CD8-positive, alpha-beta memory T cell (primary cell): Measurements from ENCODE around the gene KCTD10. TPM values are rescaled to one million over a fixed set of nuclear protein-coding genes. Genes with fewer than 3 reads are reported as not detected.

ENCODE experiments used
- CTCF ChIA-PET: fragments of 350-600 bp; sonication (Branson Sonifier 250); formaldehyde crosslinking; loops from one replicate; lab custom pipeline; 2021; ENCODE audit warnings: antibody characterized with exemption; lab: Charles Lee
- POLR2A ChIA-PET: fragments of 350-600 bp; sonication (Branson Sonifier 250); formaldehyde crosslinking; loops from one replicate; lab custom pipeline; 2021; ENCODE audit warnings: antibody characterized with exemption; lab: Charles Lee
- DNase-seq, 5 donors: peaks; one replicate each; pipeline versions ENCODE4 v3.0.0 to v3.0.0-alpha.2; 2020 to 2022; ENCODE audit warnings: mixed read lengths in 1 of 5
- H3K27ac ChIP-seq: one replicate; pipeline ENCODE4 v1.7.0; 2013; ENCODE audit warnings: low read depth, mild to moderate bottlenecking, low read length, moderate library complexity
- H3K27me3 ChIP-seq: 2 replicates; pipeline ENCODE4 v1.7.0; 2013; ENCODE audit warnings: low read length, mild to moderate bottlenecking; ENCODE audit not compliant: insufficient read depth, poor library complexity, severe bottlenecking
- H3K36me3 ChIP-seq: 2 replicates; pipeline ENCODE4 v1.7.0; 2013; ENCODE audit warnings: mild to moderate bottlenecking, low read length, moderate library complexity; ENCODE audit not compliant: insufficient read depth
- H3K4me1 ChIP-seq: 2 replicates; pipeline ENCODE4 v1.7.0; 2013; ENCODE audit warnings: mild to moderate bottlenecking, low read length, moderate library complexity; ENCODE audit not compliant: insufficient read depth
- H3K4me3 ChIP-seq: 2 replicates; pipeline ENCODE4 v1.7.0; 2013; ENCODE audit warnings: mild to moderate bottlenecking, low read length
- H3K9me3 ChIP-seq: 2 replicates; pipeline ENCODE4 v1.7.0; 2013; ENCODE audit warnings: mild to moderate bottlenecking, low read length
- H3K27ac Mint-ChIP-seq, 8 donors: one replicate each; pipeline ENCODE4 v1.8.0; 2020 to 2021; ENCODE audit warnings: mixed read lengths in 8 of 8, mild to moderate bottlenecking in 6 of 8, inconsistent platforms in 3 of 8, moderate library complexity in 3 of 8
- H3K27me3 Mint-ChIP-seq, 2 donors: one replicate each; pipeline ENCODE4 v1.8.0; 2020 to 2021; ENCODE audit warnings: mixed read lengths in 2 of 2, mild to moderate bottlenecking in 1 of 2, moderate library complexity in 1 of 2
- H3K36me3 Mint-ChIP-seq, 3 donors: one replicate each; pipeline ENCODE4 v1.8.0; 2020 to 2021; ENCODE audit warnings: mixed read lengths in 3 of 3, inconsistent platforms in 1 of 3, mild to moderate bottlenecking in 1 of 3
- H3K4me1 Mint-ChIP-seq, 3 donors: one replicate each; pipeline ENCODE4 v1.8.0; 2020 to 2021; ENCODE audit warnings: mixed read lengths in 3 of 3, inconsistent platforms in 1 of 3, mild to moderate bottlenecking in 1 of 3
- H3K4me3 Mint-ChIP-seq, 7 donors: one replicate each; pipeline ENCODE4 v1.8.0; 2020 to 2021; ENCODE audit warnings: mixed read lengths in 7 of 7, mild to moderate bottlenecking in 6 of 7, moderate library complexity in 4 of 7, inconsistent platforms in 2 of 7
- H3K9me3 Mint-ChIP-seq, 5 donors: one replicate each; pipeline ENCODE4 v1.8.0; 2020 to 2022; ENCODE audit warnings: mixed read lengths in 5 of 5, mild to moderate bottlenecking in 3 of 5, moderate library complexity in 2 of 5, inconsistent platforms in 1 of 5
- polyA plus RNA-seq: library from polyadenylated mRNA; unstranded; fragments of 300-500 nt; fragmentation: Illumina TruSeq; gene quantifications from one replicate; pipeline ENCODE4 v1.2.3, GENCODE V29; 2021
- total RNA-seq, 2 experiments: library from RNA; stranded (reverse); gene quantifications; one replicate each; pipeline ENCODE4 v1.2.3, GENCODE V29; 2021

The KCTD10 gene
- total and polyA plus RNA-seq, 3 experiments from 2014 or later = 27.4 to 48.1 (median 44.9) TPM

DNA sequence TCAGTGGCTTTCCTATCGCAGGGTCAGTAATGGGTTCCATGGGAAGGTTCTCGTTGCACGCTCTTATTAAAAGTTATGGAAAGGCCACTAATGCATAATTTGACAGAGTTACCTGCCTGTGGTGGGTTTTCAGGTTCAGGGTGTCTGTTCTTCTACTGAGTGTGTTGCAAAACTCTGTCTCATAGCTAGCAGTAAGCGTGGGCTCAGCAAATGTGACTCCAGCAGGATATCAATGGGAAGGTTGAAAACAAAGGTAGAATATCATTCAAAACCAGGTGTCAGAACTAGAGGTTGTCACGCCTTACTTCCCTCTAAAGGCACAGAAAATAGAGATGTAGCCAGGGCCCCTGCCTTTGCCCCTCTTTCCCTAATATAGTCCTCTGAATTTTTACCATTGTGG is 25.2 kb upstream of the KCTD10 start:
- Mint-ChIP-seq H3K4me1 (no peaks in the 10 kb centered on the region), H3K9me3 (no peaks in the 10 kb centered on the region), H3K36me3 (peaks cover 7 to 94% (median 26%) of the 10 kb centered on the region in 3 donors), H3K4me3 (no peak overlapping the region), H3K27me3 (no peaks in the 10 kb centered on the region), H3K27ac (no peak overlapping the region)
- Histone ChIP-seq H3K4me1 (no peaks in the 10 kb centered on the region), H3K27ac (no peak overlapping the region), H3K4me3 (no peak overlapping the region), H3K27me3 (no peaks in the 10 kb centered on the region), H3K36me3 (peaks cover 50% of the 10 kb centered on the region), H3K9me3 (no peaks in the 10 kb centered on the region)
- ChIA-PET CTCF (no interaction called here), POLR2A (interaction anchor here (0.7 kb wide), 1 partner anchor 45 kb away, joined by 3 read pairs; no protein-coding TSS in a partner anchor)
- no peak for DNase-seq

DNA sequence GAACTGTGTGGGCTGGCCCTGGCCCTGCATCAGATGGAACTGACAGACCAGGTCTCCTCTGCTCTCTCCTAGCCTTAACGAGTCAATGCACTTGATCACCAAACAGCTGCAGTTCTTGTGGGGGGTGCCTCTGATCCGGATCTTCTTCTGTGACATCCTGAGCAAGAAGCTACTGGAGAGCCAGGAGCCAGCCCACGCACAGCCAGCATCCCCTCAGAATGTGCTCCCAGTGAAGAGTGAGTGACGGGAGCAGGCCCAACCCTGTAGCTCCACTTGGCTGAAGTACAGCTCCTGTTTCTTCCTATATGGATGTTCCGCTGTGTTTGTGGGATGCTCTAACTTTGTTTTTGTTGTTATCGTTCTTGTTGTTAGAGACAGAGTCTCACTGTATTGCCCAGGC is 24.2 kb upstream of the KCTD10 start:
- Histone ChIP-seq H3K4me1 (no peaks in the 10 kb centered on the region), H3K27me3 (no peaks in the 10 kb centered on the region), H3K4me3 (no peak overlapping the region), H3K27ac (no peak overlapping the region), H3K9me3 (no peaks in the 10 kb centered on the region), H3K36me3 (peaks cover 47% of the 10 kb centered on the region)
- ChIA-PET POLR2A (no interaction called here), CTCF (no interaction called here)
- Mint-ChIP-seq H3K27ac (peak overlapping the region in 1 of 8 donors; percentile 64), H3K27me3 (no peaks in the 10 kb centered on the region), H3K9me3 (no peaks in the 10 kb centered on the region), H3K4me3 (no peak overlapping the region), H3K36me3 (peaks cover 7 to 91% (median 27%) of the 10 kb centered on the region in 3 donors), H3K4me1 (no peaks in the 10 kb centered on the region)
- DNase-seq = no peak

GRCh38 chr12:109500406-109501185 is 23.5 kb upstream of the KCTD10 start:
- Mint-ChIP-seq H3K4me3 (no peak overlapping the region), H3K9me3 (no peaks in the 10 kb centered on the region), H3K27ac (peak overlapping the region in 1 of 8 donors; percentile 45), H3K27me3 (no peaks in the 10 kb centered on the region), H3K36me3 (peaks cover 12 to 93% (median 30%) of the 10 kb centered on the region in 3 donors), H3K4me1 (no peaks in the 10 kb centered on the region)
- H3K9me3 ChIP-seq = no peaks in the 10 kb centered on the region
- H3K36me3 ChIP-seq = peaks cover 42% of the 10 kb centered on the region
- H3K27me3 ChIP-seq = no peaks in the 10 kb centered on the region
- POLR2A ChIA-PET = no interaction called here
- DNase-seq = no peak
- CTCF ChIA-PET = no interaction called here
- no peaks in the 10 kb centered on the region for H3K4me1 ChIP-seq
- H3K4me3 ChIP-seq = no peak overlapping the region
- H3K27ac ChIP-seq = no peak overlapping the region

DNA sequence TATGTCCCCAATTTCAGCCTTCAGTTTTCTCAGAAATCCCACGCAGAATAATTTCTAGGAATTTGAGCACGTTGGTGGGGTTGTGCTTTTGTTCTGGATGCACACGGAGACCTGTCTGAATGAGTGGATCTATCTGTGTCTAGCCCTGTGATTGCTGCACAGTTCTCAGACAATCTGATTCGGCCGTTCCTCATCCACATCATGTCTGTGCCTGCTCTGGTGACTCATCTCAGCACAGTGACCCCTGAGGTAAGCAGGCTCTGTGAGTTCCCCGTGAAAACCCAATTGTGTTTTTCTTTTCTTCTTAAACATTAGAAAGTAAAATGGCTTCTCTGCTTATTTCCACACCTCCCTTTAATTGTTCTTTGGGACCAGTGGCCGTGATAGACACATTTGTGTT is 20.6 kb upstream of the KCTD10 start:
- ChIA-PET POLR2A (no interaction called here), CTCF (no interaction called here)
- Mint-ChIP-seq H3K4me1 (no peaks in the 10 kb centered on the region), H3K9me3 (no peaks in the 10 kb centered on the region), H3K27ac (no peak overlapping the region), H3K36me3 (peaks cover 15 to 92% (median 21%) of the 10 kb centered on the region in 3 donors), H3K4me3 (no peak overlapping the region), H3K27me3 (peaks cover 0 to 1% of the 10 kb centered on the region in 2 donors)
- no peaks in the 10 kb centered on the region for H3K4me1 ChIP-seq
- no peak for DNase-seq
- no peak overlapping the region for H3K27ac ChIP-seq
- H3K36me3 ChIP-seq = peaks cover 35% of the 10 kb centered on the region
- no peak overlapping the region for H3K4me3 ChIP-seq
- H3K9me3 ChIP-seq = no peaks in the 10 kb centered on the region
- no peaks in the 10 kb centered on the region for H3K27me3 ChIP-seq

DNA sequence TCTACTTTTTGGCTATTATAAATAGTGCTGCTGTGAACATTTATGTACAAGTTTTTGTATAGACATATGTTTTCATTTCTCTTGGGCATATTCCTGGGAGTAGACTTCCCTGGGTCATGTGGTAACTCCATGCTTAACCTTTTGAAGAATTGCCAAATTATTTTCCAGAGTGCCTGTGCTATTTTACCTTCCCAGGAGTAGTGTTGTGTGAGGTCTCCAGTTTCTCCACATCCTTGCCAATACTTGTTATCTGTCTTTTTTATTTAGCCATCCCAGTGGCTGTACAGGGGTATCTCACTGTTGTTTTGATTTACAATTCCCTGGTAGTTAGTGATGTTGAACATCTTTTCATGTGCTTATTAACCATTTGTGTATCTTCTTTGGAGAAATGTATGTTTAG is 19.2 kb upstream of the KCTD10 start:
- peaks cover 0 to 1% of the 10 kb centered on the region in 2 donors for H3K27me3 Mint-ChIP-seq
- peak overlapping the region in 1 of 8 donors; percentile 12 for H3K27ac Mint-ChIP-seq
- H3K36me3 Mint-ChIP-seq = peaks cover 15 to 90% (median 21%) of the 10 kb centered on the region in 3 donors
- POLR2A ChIA-PET = no interaction called here
- CTCF ChIA-PET = no interaction called here
- H3K36me3 ChIP-seq = peaks cover 23% of the 10 kb centered on the region
- no peak for DNase-seq
- no peaks in the 10 kb centered on the region for H3K4me1 ChIP-seq
- no peaks in the 10 kb centered on the region for H3K27me3 ChIP-seq
- no peak overlapping the region for H3K4me3 ChIP-seq
- H3K9me3 ChIP-seq = no peaks in the 10 kb centered on the region
- H3K4me1 Mint-ChIP-seq = no peaks in the 10 kb centered on the region
- H3K27ac ChIP-seq = no peak overlapping the region
- H3K9me3 Mint-ChIP-seq = no peaks in the 10 kb centered on the region
- peak overlapping the region in 1 of 7 donors; percentile 6 for H3K4me3 Mint-ChIP-seq

- CTCF ChIA-PET = no interaction called here
- POLR2A ChIA-PET = interaction anchor here (0.7 kb wide), 1 partner anchor 1562 kb away, joined by 3 read pairs; no protein-coding TSS in a partner anchor
- Histone ChIP-seq H3K36me3 (peaks cover 25% of the 10 kb centered on the region), H3K27ac (no peak overlapping the region), H3K4me3 (no peak overlapping the region), H3K27me3 (no peaks in the 10 kb centered on the region), H3K9me3 (no peaks in the 10 kb centered on the region), H3K4me1 (no peaks in the 10 kb centered on the region)
- no peaks in the 10 kb centered on the region for H3K9me3 Mint-ChIP-seq
- no peak for DNase-seq
- peaks cover 0 to 1% of the 10 kb centered on the region in 2 donors for H3K27me3 Mint-ChIP-seq
- H3K27ac Mint-ChIP-seq = no peak overlapping the region
- H3K4me1 Mint-ChIP-seq = no peaks in the 10 kb centered on the region
- peaks cover 15 to 89% (median 21%) of the 10 kb centered on the region in 3 donors for H3K36me3 Mint-ChIP-seq
- no peak overlapping the region for H3K4me3 Mint-ChIP-seq
Observed at GRCh38 chr12:109495012-109495411, 17.9 kb upstream of the KCTD10 start.

GRCh38 chr12:109494348-109494881 is 17.3 kb upstream of the KCTD10 start:
- Histone ChIP-seq H3K36me3 (peaks cover 29% of the 10 kb centered on the region), H3K4me1 (no peaks in the 10 kb centered on the region), H3K9me3 (no peaks in the 10 kb centered on the region), H3K4me3 (no peak overlapping the region), H3K27me3 (no peaks in the 10 kb centered on the region), H3K27ac (no peak overlapping the region)
- H3K9me3 Mint-ChIP-seq = no peaks in the 10 kb centered on the region
- DNase-seq = no peak
- ChIA-PET POLR2A (interaction anchor here (0.7 kb wide), 1 partner anchor 1562 kb away, joined by 3 read pairs; no protein-coding TSS in a partner anchor), CTCF (no interaction called here)
- no peak overlapping the region for H3K4me3 Mint-ChIP-seq
- H3K36me3 Mint-ChIP-seq = peaks cover 15 to 89% (median 24%) of the 10 kb centered on the region in 3 donors
- peak overlapping the region in 1 of 8 donors; percentile 25 for H3K27ac Mint-ChIP-seq
- H3K4me1 Mint-ChIP-seq = no peaks in the 10 kb centered on the region
- H3K27me3 Mint-ChIP-seq = peaks cover 0 to 1% of the 10 kb centered on the region in 2 donors

DNA sequence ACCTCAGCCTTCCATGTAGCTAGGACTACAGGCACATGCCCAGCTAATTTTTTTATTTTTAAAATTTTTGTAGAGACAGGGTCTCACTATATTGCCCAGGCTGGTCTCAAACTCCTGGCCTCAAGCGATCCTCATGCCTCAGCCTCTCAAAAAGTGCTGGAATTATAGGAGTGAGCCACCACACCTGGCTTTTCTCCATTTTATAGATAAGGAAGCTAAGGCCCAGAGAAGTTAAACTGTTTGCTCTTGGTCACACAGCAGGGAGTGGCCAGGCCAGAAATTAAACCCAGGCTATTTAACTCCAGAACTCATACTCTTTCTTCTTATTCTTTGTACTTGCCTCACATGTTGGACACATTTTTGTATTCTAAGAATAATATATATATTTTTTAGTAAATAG is 16.8 kb upstream of the KCTD10 start:
- no peak overlapping the region for H3K27ac ChIP-seq
- H3K9me3 Mint-ChIP-seq = no peaks in the 10 kb centered on the region
- H3K4me3 ChIP-seq = no peak overlapping the region
- no peaks in the 10 kb centered on the region for H3K4me1 ChIP-seq
- no peaks in the 10 kb centered on the region for H3K4me1 Mint-ChIP-seq
- no peak overlapping the region for H3K4me3 Mint-ChIP-seq
- H3K27me3 Mint-ChIP-seq = peaks cover 0 to 5% of the 10 kb centered on the region in 2 donors
- no peaks in the 10 kb centered on the region for H3K9me3 ChIP-seq
- peaks cover 19 to 89% (median 25%) of the 10 kb centered on the region in 3 donors for H3K36me3 Mint-ChIP-seq
- no peak for DNase-seq
- H3K36me3 ChIP-seq = peaks cover 31% of the 10 kb centered on the region
- CTCF ChIA-PET = no interaction called here
- no peaks in the 10 kb centered on the region for H3K27me3 ChIP-seq
- POLR2A ChIA-PET = no interaction called here
- no peak overlapping the region for H3K27ac Mint-ChIP-seq
